Measurements from ENCODE around the gene PSIP1. TPM values are rescaled to one million over a fixed set of nuclear protein-coding genes. Genes with fewer than 3 reads are reported as not detected.

PSIP1 gene
- total and polyA plus RNA-seq, 9 of the 15 experiments (the other 6 are each of a cell fraction or from before 2014, with no cell fraction given): 18.8 to 119 (median 59.9) TPM

GRCh38 chr9:15521254-15521653, 10.5 kb upstream of the PSIP1 start:
- no peak for TF ChIP-seq ASH1L (IDR thresholded peaks at IDR 0.05; ENCODE audit: borderline replicate concordance, low read depth, partially characterized antibody)
- no peak for TF ChIP-seq TEAD2 (tag; IDR thresholded peaks at IDR 0.05)
- Histone ChIP-seq H3K9me3 (replicated peaks; ENCODE audit: control insufficient read depth, insufficient read depth, low read depth, low read length) (no peaks in the 10 kb centered on the region), H3K79me2 (ENCODE audit: control insufficient read depth, insufficient read depth, low read length) (no peaks in the 10 kb centered on the region), H3K9me1 (ENCODE audit: control insufficient read depth, insufficient read depth, low read length) (no peaks in the 10 kb centered on the region), H3K4me2 (ENCODE audit: insufficient read depth, low read length) (no peak overlapping the region), H3K27ac (ENCODE audit: extremely low read depth, low read depth, low read length) (no peak overlapping the region), H2AFZ (ENCODE audit: low read depth, low read length) (no peak overlapping the region), H4K20me1 (replicated peaks; ENCODE audit: control insufficient read depth, insufficient read depth, low read length) (no peaks in the 10 kb centered on the region), H3K27me3 (ENCODE audit: control insufficient read depth in 2 of 2, insufficient read depth in 2 of 2, low read length in 2 of 2) (no peaks in the 10 kb centered on the region), H3K36me3 (ENCODE audit: control insufficient read depth, insufficient read depth, low read length) (no peaks in the 10 kb centered on the region), H3K4me3 (no peak overlapping the region), H3K4me1 (replicated peaks in 1 of 2; ENCODE audit: control insufficient read depth in 2 of 2, insufficient read depth in 2 of 2, low read length in 2 of 2) (no peaks in the 10 kb centered on the region), H3K9ac (ENCODE audit: insufficient read depth in 1 of 2, low read depth in 2 of 2, low read length in 2 of 2) (no peak overlapping the region)
- no peak for FAIRE-seq
- in situ Hi-C loops (cut with MboI) (no loop called here), intact Hi-C loops (cut with micrococcal nuclease) (no loop called here)
- WGBS (ENCODE audit: insufficient coverage, low coverage, missing lambda C conversion rate): 15% methylated on average over 6 of the region's 8 CpGs
- no peak for DNase-seq (ENCODE audit: extremely low read depth in 1 of 4, low spot score in 3 of 4)
- ChIA-PET CTCF (ENCODE audit: low intra/inter-chr PET ratio) (interaction anchor here (0.6 kb wide), 1 partner anchor 9 kb away, joined by 3 read pairs; no protein-coding TSS in a partner anchor), POLR2A (no interaction called here)
- BruUV-seq (replicated peaks): no TSS peak
- no peak for ATAC-seq

GRCh38 chr9:15519831-15520230, 9.1 kb upstream of the PSIP1 start:
- no TSS peak for BruUV-seq (replicated peaks)
- H3K36me3 ChIP-seq (ENCODE audit: control insufficient read depth, insufficient read depth, low read length): no peaks in the 10 kb centered on the region
- no peaks in the 10 kb centered on the region for H3K79me2 ChIP-seq (ENCODE audit: control insufficient read depth, insufficient read depth, low read length)
- H3K4me2 ChIP-seq (ENCODE audit: insufficient read depth, low read length): no peak overlapping the region
- no peaks in the 10 kb centered on the region for H3K9me1 ChIP-seq (ENCODE audit: control insufficient read depth, insufficient read depth, low read length)
- intact Hi-C loops (cut with micrococcal nuclease): no loop called here
- H2AFZ ChIP-seq (ENCODE audit: low read depth, low read length): no peak overlapping the region
- no peaks in the 10 kb centered on the region for H3K4me1 ChIP-seq (replicated peaks in 1 of 2; ENCODE audit: control insufficient read depth in 2 of 2, insufficient read depth in 2 of 2, low read length in 2 of 2)
- no peak overlapping the region for H3K27ac ChIP-seq (ENCODE audit: extremely low read depth, low read depth, low read length)
- no peaks in the 10 kb centered on the region for H3K27me3 ChIP-seq (ENCODE audit: control insufficient read depth in 2 of 2, insufficient read depth in 2 of 2, low read length in 2 of 2)
- H3K4me3 ChIP-seq: no peak overlapping the region
- WGBS (ENCODE audit: insufficient coverage, low coverage, missing lambda C conversion rate): 18% methylated on average over 2 of the region's 2 CpGs
- CTCF ChIA-PET (ENCODE audit: low intra/inter-chr PET ratio): no interaction called here
- ATAC-seq: no peak
- no peak for DNase-seq (ENCODE audit: extremely low read depth in 1 of 4, low spot score in 3 of 4)
- FAIRE-seq: no peak
- no peak overlapping the region for H3K9ac ChIP-seq (ENCODE audit: insufficient read depth in 1 of 2, low read depth in 2 of 2, low read length in 2 of 2)
- H3K9me3 ChIP-seq (replicated peaks; ENCODE audit: control insufficient read depth, insufficient read depth, low read depth, low read length): no peaks in the 10 kb centered on the region
- in situ Hi-C loops (cut with MboI): no loop called here
- POLR2A ChIA-PET: no interaction called here
- no peaks in the 10 kb centered on the region for H4K20me1 ChIP-seq (replicated peaks; ENCODE audit: control insufficient read depth, insufficient read depth, low read length)
- TF ChIP-seq ZNF584 (CRISPR knock-in tag; IDR thresholded peaks at IDR 0.05; ENCODE audit: low read depth) (no peak), SREBF2 (CRISPR knock-in tag; IDR thresholded peaks at IDR 0.05) (no peak), ZNF124 (CRISPR knock-in tag; IDR thresholded peaks at IDR 0.05) (no peak)

All from K562 (cell line).